DND-41 (cell line): ENCODE data around the gene EDN3.

ENCODE experiments used
- EZH2 ChIP-seq: IDR thresholded peaks from 3 replicates; pipeline ENCODE4 v1.6.1; 2012; ENCODE audit warnings: borderline replicate concordance, low read depth, mild to moderate bottlenecking, moderate library complexity, low read length, inconsistent platforms; ENCODE audit not compliant: severe bottlenecking
- TF ChIP-seq, protein P1 (sequence below): IDR thresholded peaks from 2 replicates; pipeline ENCODE4 v1.5.1; 2012; ENCODE audit warnings: borderline replicate concordance, low read length, moderate library complexity, mild to moderate bottlenecking; ENCODE audit not compliant: poor library complexity, severe bottlenecking; ENCODE audit errors: extremely low read depth

DNA sequence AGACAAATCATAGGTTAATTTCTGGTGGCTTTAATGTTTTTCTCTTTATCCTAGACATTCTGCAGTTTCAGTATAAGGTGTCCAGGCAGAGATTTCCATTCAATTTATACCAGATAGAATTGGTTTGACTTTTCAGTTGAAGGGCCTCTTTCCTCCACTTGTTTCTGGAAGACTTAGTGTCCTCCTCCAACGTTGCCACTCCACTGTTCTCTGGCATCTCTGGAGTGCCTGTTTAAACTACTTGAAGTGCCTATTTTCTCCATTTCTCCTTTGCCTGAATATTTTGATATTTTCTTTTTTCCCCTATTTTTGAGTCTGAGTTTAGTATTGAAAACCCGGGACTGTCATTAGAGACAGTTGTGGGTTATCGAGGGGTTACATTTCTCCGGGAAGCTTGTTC is 27.7 kb downstream of the EDN3 start:
- TF ChIP-seq, protein P1, sequence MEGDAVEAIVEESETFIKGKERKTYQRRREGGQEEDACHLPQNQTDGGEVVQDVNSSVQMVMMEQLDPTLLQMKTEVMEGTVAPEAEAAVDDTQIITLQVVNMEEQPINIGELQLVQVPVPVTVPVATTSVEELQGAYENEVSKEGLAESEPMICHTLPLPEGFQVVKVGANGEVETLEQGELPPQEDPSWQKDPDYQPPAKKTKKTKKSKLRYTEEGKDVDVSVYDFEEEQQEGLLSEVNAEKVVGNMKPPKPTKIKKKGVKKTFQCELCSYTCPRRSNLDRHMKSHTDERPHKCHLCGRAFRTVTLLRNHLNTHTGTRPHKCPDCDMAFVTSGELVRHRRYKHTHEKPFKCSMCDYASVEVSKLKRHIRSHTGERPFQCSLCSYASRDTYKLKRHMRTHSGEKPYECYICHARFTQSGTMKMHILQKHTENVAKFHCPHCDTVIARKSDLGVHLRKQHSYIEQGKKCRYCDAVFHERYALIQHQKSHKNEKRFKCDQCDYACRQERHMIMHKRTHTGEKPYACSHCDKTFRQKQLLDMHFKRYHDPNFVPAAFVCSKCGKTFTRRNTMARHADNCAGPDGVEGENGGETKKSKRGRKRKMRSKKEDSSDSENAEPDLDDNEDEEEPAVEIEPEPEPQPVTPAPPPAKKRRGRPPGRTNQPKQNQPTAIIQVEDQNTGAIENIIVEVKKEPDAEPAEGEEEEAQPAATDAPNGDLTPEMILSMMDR = no peak
- no peak for TF ChIP-seq EZH2
